Stimulated activated naive CD8-positive, alpha-beta T cell treated with anti-CD3 and anti-CD28 coated beads, Interleukin-15, Interleukin-2, amounts not matched to agents 100 ng/mL and 50 ng/mL, for 24 hours (primary cell): ENCODE measurements around the gene SCRN2.
A peak's percentile ranks its signal among the peaks of the same experiment; 100 is the strongest.

Experiments
- H3K27ac Mint-ChIP-seq: one replicate; pipeline ENCODE4 v1.8.0; 2021; ENCODE audit warnings: mild to moderate bottlenecking, mixed read lengths
- H3K27me3 Mint-ChIP-seq: one replicate; pipeline ENCODE4 v1.8.0; 2021; ENCODE audit warnings: mixed read lengths
- H3K36me3 Mint-ChIP-seq: one replicate; pipeline ENCODE4 v1.8.0; 2021; ENCODE audit warnings: low read depth, mixed read lengths
- H3K4me1 Mint-ChIP-seq: one replicate; pipeline ENCODE4 v1.8.0; 2021; ENCODE audit warnings: low read depth, mixed read lengths
- H3K4me3 Mint-ChIP-seq: one replicate; pipeline ENCODE4 v1.8.0; 2021; ENCODE audit warnings: mild to moderate bottlenecking, mixed read lengths
- H3K9me3 Mint-ChIP-seq: one replicate; pipeline ENCODE4 v1.8.0; 2021; ENCODE audit warnings: mixed read lengths

Gene SCRN2

GRCh38 chr17:47841488-47842291 is 617 bp upstream of the SCRN2 start:
- H3K36me3 Mint-ChIP-seq = no peaks in the 10 kb centered on the region
- H3K9me3 Mint-ChIP-seq = no peaks in the 10 kb centered on the region
- peaks cover 27% of the 10 kb centered on the region for H3K4me1 Mint-ChIP-seq
- peak overlapping the region; percentile 89 for H3K27ac Mint-ChIP-seq
- peak overlapping the region; percentile 95 for H3K4me3 Mint-ChIP-seq
- H3K27me3 Mint-ChIP-seq = peaks cover 27% of the 10 kb centered on the region

GRCh38 chr17:47840001-47840741 is 902 bp downstream of the SCRN2 start:
- Mint-ChIP-seq H3K27me3 (peaks cover 12% of the 10 kb centered on the region), H3K36me3 (no peaks in the 10 kb centered on the region), H3K9me3 (no peaks in the 10 kb centered on the region), H3K27ac (peak overlapping the region; percentile 58), H3K4me1 (peaks cover 33% of the 10 kb centered on the region), H3K4me3 (peak overlapping the region; percentile 95)

GRCh38 chr17:47839071-47839470 is 2.0 kb downstream of the SCRN2 start:
- Mint-ChIP-seq H3K36me3 (no peaks in the 10 kb centered on the region), H3K4me1 (peaks cover 42% of the 10 kb centered on the region), H3K27me3 (peaks cover 3% of the 10 kb centered on the region), H3K9me3 (no peaks in the 10 kb centered on the region), H3K27ac (no peak overlapping the region), H3K4me3 (no peak overlapping the region)

GRCh38 chr17:47838636-47839035 is 2.4 kb downstream of the SCRN2 start:
- Mint-ChIP-seq H3K36me3 (no peaks in the 10 kb centered on the region), H3K4me1 (peaks cover 45% of the 10 kb centered on the region), H3K27me3 (peaks cover 3% of the 10 kb centered on the region), H3K4me3 (no peak overlapping the region), H3K27ac (no peak overlapping the region), H3K9me3 (no peaks in the 10 kb centered on the region)

- Mint-ChIP-seq H3K4me1 (peaks cover 39% of the 10 kb centered on the region), H3K9me3 (no peaks in the 10 kb centered on the region), H3K27me3 (no peaks in the 10 kb centered on the region), H3K4me3 (no peak overlapping the region), H3K27ac (no peak overlapping the region), H3K36me3 (no peaks in the 10 kb centered on the region)
These were observed 3.6 kb downstream of the SCRN2 start for GRCh38 chr17:47837401-47838039.

GRCh38 chr17:47836601-47837000 is 4.5 kb downstream of the SCRN2 start:
- Mint-ChIP-seq H3K36me3 (no peaks in the 10 kb centered on the region), H3K27ac (no peak overlapping the region), H3K4me3 (no peak overlapping the region), H3K9me3 (no peaks in the 10 kb centered on the region), H3K27me3 (no peaks in the 10 kb centered on the region), H3K4me1 (peaks cover 39% of the 10 kb centered on the region)

- Mint-ChIP-seq H3K9me3 (no peaks in the 10 kb centered on the region), H3K27ac (no peak overlapping the region), H3K4me3 (no peak overlapping the region), H3K36me3 (peaks cover 9% of the 10 kb centered on the region), H3K27me3 (no peaks in the 10 kb centered on the region), H3K4me1 (peaks cover 44% of the 10 kb centered on the region)
These were observed 6.3 kb downstream of the SCRN2 start for GRCh38 chr17:47834756-47835155.

GRCh38 chr17:47831934-47832327 is 9.1 kb downstream of the SCRN2 start:
- peak overlapping the region; percentile 88 for H3K27ac Mint-ChIP-seq
- H3K9me3 Mint-ChIP-seq = no peaks in the 10 kb centered on the region
- peaks cover 23% of the 10 kb centered on the region for H3K36me3 Mint-ChIP-seq
- no peaks in the 10 kb centered on the region for H3K27me3 Mint-ChIP-seq
- H3K4me1 Mint-ChIP-seq = peaks cover 55% of the 10 kb centered on the region
- peak overlapping the region; percentile 93 for H3K4me3 Mint-ChIP-seq

GRCh38 chr17:47831003-47831933 is 9.8 kb downstream of the SCRN2 start, which contains the start of the genes LRRC46 and MRPL10:
Gene LRRC46, plus strand, starts transcription at chr17:47831670. Its CDS starts 320 bp downstream, at chr17:47831990.
Gene MRPL10, minus strand, starts transcription at chr17:47831541. Its CDS starts 30 bp downstream, at chr17:47831511.
- Mint-ChIP-seq H3K36me3 (peaks cover 30% of the 10 kb centered on the region), H3K27ac (peak within 1 kb of the TSS; percentile 88), H3K27me3 (no peaks in the 10 kb centered on the region), H3K9me3 (no peaks in the 10 kb centered on the region), H3K4me3 (peak within 1 kb of the TSS; percentile 93), H3K4me1 (peaks cover 55% of the 10 kb centered on the region)

- Mint-ChIP-seq H3K4me1 (peaks cover 50% of the 10 kb centered on the region), H3K4me3 (peak overlapping the region; percentile 93), H3K9me3 (no peaks in the 10 kb centered on the region), H3K36me3 (peaks cover 35% of the 10 kb centered on the region), H3K27me3 (no peaks in the 10 kb centered on the region), H3K27ac (peak overlapping the region; percentile 88)
These were observed 10.6 kb downstream of the SCRN2 start for GRCh38 chr17:47830396-47831002.

GRCh38 chr17:47829870-47830269 is 11.2 kb downstream of the SCRN2 start:
- Mint-ChIP-seq H3K4me1 (peaks cover 48% of the 10 kb centered on the region), H3K27ac (peak overlapping the region; percentile 77), H3K4me3 (peak overlapping the region; percentile 93), H3K27me3 (no peaks in the 10 kb centered on the region), H3K36me3 (peaks cover 39% of the 10 kb centered on the region), H3K9me3 (no peaks in the 10 kb centered on the region)

- Mint-ChIP-seq H3K4me3 (no peak overlapping the region), H3K9me3 (no peaks in the 10 kb centered on the region), H3K27me3 (no peaks in the 10 kb centered on the region), H3K27ac (no peak overlapping the region), H3K4me1 (peaks cover 25% of the 10 kb centered on the region), H3K36me3 (peaks cover 37% of the 10 kb centered on the region)
These were observed 17.6 kb downstream of the SCRN2 start for GRCh38 chr17:47823519-47823918.

GRCh38 chr17:47822785-47823184 is 18.3 kb downstream of the SCRN2 start:
- Mint-ChIP-seq H3K9me3 (no peaks in the 10 kb centered on the region), H3K27me3 (no peaks in the 10 kb centered on the region), H3K4me1 (peaks cover 25% of the 10 kb centered on the region), H3K36me3 (peaks cover 32% of the 10 kb centered on the region), H3K27ac (no peak overlapping the region), H3K4me3 (peak overlapping the region; percentile 94)
